Measurements from ENCODE around the gene SLC1A6. TPM values are rescaled to one million over a fixed set of nuclear protein-coding genes. Genes with fewer than 3 reads are reported as not detected.
A peak's percentile ranks its signal among the peaks of the same experiment; 100 is the strongest.

Gene SLC1A6
- total and polyA plus RNA-seq, 2 donors (not counting 1 experiment from before 2014, with no cell fraction given): 0.25 TPM; not detected in 1

GRCh38 chr19:15025217-15025616 is 45.6 kb upstream of the SLC1A6 start:
- Histone ChIP-seq H3K4me3 (ENCODE audit: control extremely low read depth in 1 of 5, extremely low read depth in 1 of 5, insufficient read depth in 1 of 5, low read depth in 2 of 5, low read length in 4 of 5) (no peak overlapping the region), H3K36me3 (replicated peaks in 1 of 2; ENCODE audit: control extremely low read depth in 1 of 2, control insufficient read depth in 1 of 2, extremely low read depth in 1 of 2, insufficient read depth in 2 of 2, low read length in 1 of 2) (no peaks in the 10 kb centered on the region), H3K4me1 (ENCODE audit: control insufficient read depth in 2 of 2, insufficient read depth in 2 of 2, low read length in 2 of 2) (no peaks in the 10 kb centered on the region), H3K9ac (ENCODE audit: low read length) (no peak overlapping the region), H3K27me3 (replicated peaks in 1 of 4; ENCODE audit: control extremely low read depth in 1 of 4, control insufficient read depth in 3 of 4, insufficient read depth in 4 of 4, low read length in 3 of 4) (peaks cover 0 to 7% (median 0%) of the 10 kb centered on the region in 4 experiments), H3K27ac (ENCODE audit: low read length in 2 of 2) (no peak overlapping the region), H3K79me2 (ENCODE audit: control insufficient read depth, insufficient read depth, low read length) (no peaks in the 10 kb centered on the region), H4K20me1 (ENCODE audit: control insufficient read depth, insufficient read depth, low read length, poor library complexity, severe bottlenecking) (no peaks in the 10 kb centered on the region), H3K4me2 (replicated peaks; ENCODE audit: low read depth, low read length, poor library complexity, severe bottlenecking) (no peak overlapping the region), H3K9me3 (ENCODE audit: control extremely low read depth in 1 of 3, control insufficient read depth in 2 of 3, insufficient read depth in 1 of 3, low read length in 2 of 3) (peaks cover 0 to 4% (median 0%) of the 10 kb centered on the region in 3 donors), H2AFZ (ENCODE audit: insufficient read depth, low read depth, low read length, poor library complexity, severe bottlenecking) (no peak overlapping the region)
- ATAC-seq (ENCODE audit: low read depth) (no peak), DNase-seq (peak; percentile 40)
- peaks cover 9% of the 10 kb centered on the region for H3K27me3 Mint-ChIP-seq
- H3K9me3 Mint-ChIP-seq (ENCODE audit: insufficient read depth): no peaks in the 10 kb centered on the region
- TF ChIP-seq CTCF (IDR thresholded peaks at IDR 0.05) (no peak), EZH2 (IDR thresholded peaks at IDR 0.05; ENCODE audit: borderline replicate concordance, insufficient read depth, low read depth, low read length, poor library complexity, severe bottlenecking) (no peak)
- ChIA-PET POLR2A (no interaction called here), CTCF (interaction anchor here (0.6 to 0.7 kb wide), 2 partner anchors 42 to 64 kb away, joined by 6 read pairs; no protein-coding TSS in a partner anchor)
- no peaks in the 10 kb centered on the region for H3K4me1 Mint-ChIP-seq
- 13% methylated on average over 2 of the region's 2 CpGs for WGBS (ENCODE audit: insufficient coverage)
- H3K4me3 Mint-ChIP-seq: no peak overlapping the region
- H3K27ac Mint-ChIP-seq: no peak overlapping the region
- intact Hi-C loops (cut with micrococcal nuclease): loop anchor here (5.0 kb wide), 1 partner anchor 153 kb away; no protein-coding TSS in a partner anchor

- H3K9me3 Mint-ChIP-seq (ENCODE audit: insufficient read depth): no peaks in the 10 kb centered on the region
- no peaks in the 10 kb centered on the region for H3K79me2 ChIP-seq (ENCODE audit: control insufficient read depth, insufficient read depth, low read length)
- H3K4me3 Mint-ChIP-seq: no peak overlapping the region
- H3K4me1 Mint-ChIP-seq: no peaks in the 10 kb centered on the region
- no peak overlapping the region for H3K4me2 ChIP-seq (replicated peaks; ENCODE audit: low read depth, low read length, poor library complexity, severe bottlenecking)
- H3K9me3 ChIP-seq (ENCODE audit: control extremely low read depth in 1 of 3, control insufficient read depth in 2 of 3, insufficient read depth in 1 of 3, low read length in 2 of 3): peaks cover 0 to 4% (median 0%) of the 10 kb centered on the region in 3 donors
- ChIA-PET POLR2A (no interaction called here), CTCF (no interaction called here)
- no peak overlapping the region for H3K27ac Mint-ChIP-seq
- intact Hi-C loops (cut with micrococcal nuclease): no loop called here
- H2AFZ ChIP-seq (ENCODE audit: insufficient read depth, low read depth, low read length, poor library complexity, severe bottlenecking): no peak overlapping the region
- WGBS (ENCODE audit: insufficient coverage): 41% methylated on average over 31 of the region's 31 CpGs
- H3K4me1 ChIP-seq (ENCODE audit: control insufficient read depth in 2 of 2, insufficient read depth in 2 of 2, low read length in 2 of 2): no peaks in the 10 kb centered on the region
- peaks cover 0 to 7% (median 0%) of the 10 kb centered on the region in 4 experiments for H3K27me3 ChIP-seq (replicated peaks in 1 of 4; ENCODE audit: control extremely low read depth in 1 of 4, control insufficient read depth in 3 of 4, insufficient read depth in 4 of 4, low read length in 3 of 4)
- TF ChIP-seq CTCF (IDR thresholded peaks at IDR 0.05) (no peak), EZH2 (IDR thresholded peaks at IDR 0.05; ENCODE audit: borderline replicate concordance, insufficient read depth, low read depth, low read length, poor library complexity, severe bottlenecking) (no peak)
- no peak for ATAC-seq (ENCODE audit: low read depth)
- H3K27ac ChIP-seq (ENCODE audit: low read length in 2 of 2): no peak overlapping the region
- no peaks in the 10 kb centered on the region for H4K20me1 ChIP-seq (ENCODE audit: control insufficient read depth, insufficient read depth, low read length, poor library complexity, severe bottlenecking)
- peaks cover 10% of the 10 kb centered on the region for H3K27me3 Mint-ChIP-seq
- no peaks in the 10 kb centered on the region for H3K36me3 ChIP-seq (replicated peaks in 1 of 2; ENCODE audit: control extremely low read depth in 1 of 2, control insufficient read depth in 1 of 2, extremely low read depth in 1 of 2, insufficient read depth in 2 of 2, low read length in 1 of 2)
- no peak for DNase-seq
- no peak overlapping the region for H3K9ac ChIP-seq (ENCODE audit: low read length)
- H3K4me3 ChIP-seq (ENCODE audit: control extremely low read depth in 1 of 5, extremely low read depth in 1 of 5, insufficient read depth in 1 of 5, low read depth in 2 of 5, low read length in 4 of 5): no peak overlapping the region
These were observed 43.1 kb upstream of the SLC1A6 start for GRCh38 chr19:15022752-15023151.
